HG02759 (cell line): ENCODE data around the gene TCP11L1.
"Not testable (repeated sequence)": the region's sequence is repeated elsewhere in the genome, so short reads cannot be mapped to it uniquely, and the experiment has no call there.

Experiments
- ATAC-seq: cut with Tn5 transposase; IDR thresholded peaks from one replicate; pipeline ENCODE4 v1.9.1; 2021; ENCODE audit warnings: mild to moderate bottlenecking, moderate library complexity; ENCODE audit not compliant: unreplicated experiment

TCP11L1 gene

GRCh38 chr11:33064866-33065265 lies 25.5 kb downstream of the TCP11L1 start:
- ATAC-seq, result no peak

GRCh38 chr11:33065445-33066178 lies 26.2 kb downstream of the TCP11L1 start:
- peak; percentile 61 for ATAC-seq

GRCh38 chr11:33067294-33067693 lies 27.9 kb downstream of the TCP11L1 start:
- ATAC-seq, result no peak

GRCh38 chr11:33068611-33069340 lies 29.4 kb downstream of the TCP11L1 start:
- ATAC-seq, result no peak

GRCh38 chr11:33072465-33072864 lies 33.1 kb downstream of the TCP11L1 start:
- no peak for ATAC-seq

GRCh38 chr11:33083918-33084317 lies 44.5 kb downstream of the TCP11L1 start:
- no peak for ATAC-seq

- no peak for ATAC-seq
These were observed 46.6 kb downstream of the TCP11L1 start for GRCh38 chr11:33086017-33086416.

- ATAC-seq, result peak; percentile 45
These were observed 50.4 kb downstream of the TCP11L1 start for GRCh38 chr11:33089776-33090175.

GRCh38 chr11:33094157-33094556 lies 54.8 kb downstream of the TCP11L1 start:
- ATAC-seq, result no peak

GRCh38 chr11:33103836-33104235 lies 64.5 kb downstream of the TCP11L1 start:
- ATAC-seq, result no peak

- ATAC-seq, result no peak
These were observed 70.0 kb downstream of the TCP11L1 start for GRCh38 chr11:33109294-33109895.

- ATAC-seq, result no peak
These were observed 70.7 kb downstream of the TCP11L1 start for GRCh38 chr11:33110083-33110482.

GRCh38 chr11:33116535-33116934 lies 77.2 kb downstream of the TCP11L1 start:
- no peak for ATAC-seq

- not testable (repeated sequence) for ATAC-seq
These were observed 83.3 kb downstream of the TCP11L1 start for GRCh38 chr11:33122696-33123095.
